Neural progenitor cell (in vitro differentiated cells): ENCODE data around the gene ADGRV1. TPM values are rescaled to one million over a fixed set of nuclear protein-coding genes. Genes with fewer than 3 reads are reported as not detected.
"Not testable (repeated sequence)": the region's sequence is repeated elsewhere in the genome, so short reads cannot be mapped to it uniquely, and the experiment has no call there.

Source experiments
- DNase-seq: peaks from one replicate; pipeline ENCODE4 v3.0.0-alpha.2; 2016; ENCODE audit warnings: low spot score
- H2AFZ ChIP-seq: fragments of 200-600 bp; sonication (generic); replicated peaks from 2 replicates; pipeline ENCODE4 v1.6.1; 2016; ENCODE audit warnings: antibody characterized with exemption
- H3F3A ChIP-seq: fragments of 200-600 bp; sonication (generic); 2 replicates; pipeline ENCODE4 v1.6.1; 2016; ENCODE audit warnings: antibody characterized with exemption, low read depth
- H3K27ac ChIP-seq: fragments of 200-600 bp; sonication (generic); 2 replicates; pipeline ENCODE4 v1.5.1; 2016; ENCODE audit warnings: mild to moderate bottlenecking
- H3K27me3 ChIP-seq: fragments of 200-600 bp; sonication (generic); 2 replicates; pipeline ENCODE4 v1.6.1; 2016; ENCODE audit warnings: mild to moderate bottlenecking, moderate library complexity
- H3K36me3 ChIP-seq: fragments of 200-600 bp; sonication (generic); 2 replicates; pipeline ENCODE4 v1.5.1; 2016
- H3K4me1 ChIP-seq: fragments of 200-600 bp; sonication (generic); 2 replicates; pipeline ENCODE4 v1.6.1; 2016; ENCODE audit warnings: mixed run types
- H3K4me2 ChIP-seq: fragments of 200-600 bp; sonication (generic); 2 replicates; pipeline ENCODE4 v1.6.1; 2016
- H3K4me3 ChIP-seq: fragments of 200-600 bp; sonication (generic); 2 replicates; pipeline ENCODE4 v1.5.1; 2016
- H3K79me2 ChIP-seq: fragments of 200-600 bp; sonication (generic); 2 replicates; pipeline ENCODE4 v1.6.1; 2016; ENCODE audit warnings: low read depth
- H3K9ac ChIP-seq: fragments of 200-600 bp; sonication (generic); 2 replicates; pipeline ENCODE4 v1.6.1; 2016
- H3K9me3 ChIP-seq: fragments of 200-600 bp; sonication (generic); 2 replicates; pipeline ENCODE4 v1.5.1; 2016; ENCODE audit warnings: low read depth
- H4K20me1 ChIP-seq: fragments of 200-600 bp; sonication (generic); 2 replicates; pipeline ENCODE4 v1.6.1; 2016; ENCODE audit warnings: low read depth
- H3K27ac Mint-ChIP-seq: 3 replicates; pipeline ENCODE4 v1.8.0; 2021; ENCODE audit warnings: mixed read lengths
- H3K27me3 Mint-ChIP-seq: 2 replicates; pipeline ENCODE4 v1.8.0; 2022; ENCODE audit warnings: low read depth, mild to moderate bottlenecking, inconsistent platforms, moderate library complexity, mixed read lengths; ENCODE audit not compliant: insufficient read depth
- H3K36me3 Mint-ChIP-seq: 3 replicates; pipeline ENCODE4 v1.8.0; 2021; ENCODE audit warnings: mixed read lengths
- H3K4me1 Mint-ChIP-seq: 3 replicates; pipeline ENCODE4 v1.8.0; 2021; ENCODE audit warnings: mixed read lengths
- H3K4me3 Mint-ChIP-seq: 3 replicates; pipeline ENCODE4 v1.8.0; 2021; ENCODE audit warnings: mild to moderate bottlenecking, moderate library complexity, mixed read lengths
- H3K9me3 Mint-ChIP-seq: 3 replicates; pipeline ENCODE4 v1.8.0; 2020; ENCODE audit warnings: mixed read lengths
- EZH2 ChIP-seq: fragments of 200-600 bp; sonication (generic); IDR thresholded peaks from 2 replicates; pipeline ENCODE4 v1.6.1; 2017; ENCODE audit warnings: antibody characterized with exemption, mild to moderate bottlenecking, moderate library complexity
- EZH2phosphoT487 ChIP-seq: fragments of 200-600 bp; sonication (generic); IDR thresholded peaks from 2 replicates; pipeline ENCODE4 v1.6.1; 2017; ENCODE audit warnings: antibody characterized with exemption
- total RNA-seq: library from RNA; depleted of rRNA; stranded (reverse); fragments of >200 nt; gene quantifications from 2 replicates; pipeline ENCODE4 v1.2.3, GENCODE V29; 2015; ENCODE audit warnings: low replicate concordance
- TF ChIP-seq, protein P1 (sequence below): fragments of 200-600 bp; sonication (generic); IDR thresholded peaks from 2 replicates; pipeline ENCODE4 v1.5.1; 2017; ENCODE audit warnings: antibody characterized with exemption, mild to moderate bottlenecking

Gene ADGRV1
- total RNA-seq, 1 donor from 2014 or later: 151 TPM

DNA sequence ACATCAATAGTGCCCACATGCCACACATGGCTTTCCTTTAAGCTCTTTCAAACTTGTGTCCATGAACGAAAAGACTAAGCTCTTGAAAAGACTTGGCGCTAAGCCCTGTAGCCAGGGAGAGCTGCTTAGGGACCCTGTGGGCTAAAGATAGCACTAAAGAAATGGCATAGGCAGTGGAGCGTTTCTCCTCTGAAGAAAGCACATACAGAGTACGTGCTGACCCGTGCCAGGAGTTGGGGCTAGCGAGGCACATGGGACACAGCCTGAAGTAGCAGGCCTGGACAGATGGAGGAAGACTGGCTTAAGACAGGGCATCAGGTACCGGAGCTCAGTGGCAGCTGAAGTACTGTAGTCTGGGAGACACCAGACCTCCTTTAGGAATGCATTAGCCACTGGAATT lies 39.7 kb downstream of the ADGRV1 start:
- H3K36me3 Mint-ChIP-seq: peaks cover 46% of the 10 kb centered on the region
- H3K27ac Mint-ChIP-seq: peak overlapping the region; percentile 34
- no peak for TF ChIP-seq EZH2phosphoT487
- Histone ChIP-seq H3K79me2 (peaks cover 56% of the 10 kb centered on the region), H2AFZ (no peak overlapping the region), H3K36me3 (no peaks in the 10 kb centered on the region), H3K4me3 (no peak overlapping the region), H3K9me3 (no peaks in the 10 kb centered on the region), H3K9ac (no peak overlapping the region), H3K27ac (no peak overlapping the region), H3K4me2 (no peak overlapping the region), H3K27me3 (no peaks in the 10 kb centered on the region), H4K20me1 (no peaks in the 10 kb centered on the region), H3K4me1 (no peaks in the 10 kb centered on the region), H3F3A (peaks cover 12% of the 10 kb centered on the region)
- peak; percentile 49 for DNase-seq
- peaks cover 7% of the 10 kb centered on the region for H3K27me3 Mint-ChIP-seq
- H3K4me1 Mint-ChIP-seq: peaks cover 9% of the 10 kb centered on the region
- H3K4me3 Mint-ChIP-seq: no peak overlapping the region
- peaks cover 45% of the 10 kb centered on the region for H3K9me3 Mint-ChIP-seq

DNA sequence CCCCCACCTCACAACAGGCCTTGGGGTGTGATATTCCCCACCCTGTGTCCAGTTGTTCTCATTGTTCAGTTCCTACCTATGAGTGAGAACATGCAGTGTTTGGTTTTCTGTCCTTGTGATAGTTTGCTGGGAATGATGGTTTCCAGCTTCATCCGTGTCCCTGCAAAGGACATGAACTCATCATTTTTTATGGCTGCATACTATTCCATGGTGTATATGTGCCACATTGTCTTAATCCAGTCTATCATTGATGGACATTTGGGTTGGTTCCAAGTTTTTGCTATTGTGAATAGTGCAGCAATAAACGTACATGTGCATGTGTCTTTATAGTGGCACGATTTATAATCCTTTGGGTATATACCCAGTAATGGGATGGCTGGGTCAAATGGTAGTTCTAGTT lies 41.7 kb downstream of the ADGRV1 start:
- H3K27me3 ChIP-seq, H3K9me3 ChIP-seq, H3K27me3 Mint-ChIP-seq, H3K4me2 ChIP-seq, DNase-seq, H3K36me3 ChIP-seq, H3K4me3 Mint-ChIP-seq, H3K4me1 ChIP-seq, H3K9ac ChIP-seq, H3K4me1 Mint-ChIP-seq, H3K27ac ChIP-seq, H3K4me3 ChIP-seq, H4K20me1 ChIP-seq, H3K27ac Mint-ChIP-seq, H2AFZ ChIP-seq: not testable (repeated sequence)
- peaks cover 12% of the 10 kb centered on the region for H3F3A ChIP-seq
- H3K79me2 ChIP-seq: peaks cover 63% of the 10 kb centered on the region
- H3K36me3 Mint-ChIP-seq: peaks cover 50% of the 10 kb centered on the region
- peaks cover 48% of the 10 kb centered on the region for H3K9me3 Mint-ChIP-seq

DNA sequence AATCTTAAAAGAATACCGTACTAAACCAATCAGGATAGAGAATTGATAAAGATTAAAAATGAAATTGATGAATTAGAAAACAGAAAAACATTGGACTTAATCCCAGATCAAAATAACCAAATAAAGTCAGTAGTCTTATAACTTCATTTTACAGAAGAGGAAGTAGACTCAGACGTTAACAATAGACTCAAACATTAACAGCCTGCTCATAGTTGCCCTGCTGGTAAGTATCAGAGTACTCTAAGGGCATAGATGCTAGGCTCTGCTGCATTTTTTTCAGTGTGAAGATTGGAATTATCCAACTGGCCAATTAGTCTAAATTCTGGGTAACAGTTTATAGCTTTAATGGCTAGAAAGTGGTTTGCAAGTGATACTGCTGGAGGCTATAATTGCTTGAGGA lies 42.9 kb downstream of the ADGRV1 start:
- H3K36me3 ChIP-seq: no peaks in the 10 kb centered on the region
- no peak for DNase-seq
- H3K4me1 ChIP-seq: no peaks in the 10 kb centered on the region
- peaks cover 73% of the 10 kb centered on the region for H3K79me2 ChIP-seq
- H3K27me3 Mint-ChIP-seq: peaks cover 7% of the 10 kb centered on the region
- H3K9ac ChIP-seq: no peak overlapping the region
- H3K27me3 ChIP-seq: no peaks in the 10 kb centered on the region
- H3K9me3 ChIP-seq: no peaks in the 10 kb centered on the region
- no peak overlapping the region for H3K27ac Mint-ChIP-seq
- H3K27ac ChIP-seq: no peak overlapping the region
- no peak for TF ChIP-seq EZH2
- TF ChIP-seq EZH2phosphoT487: no peak
- TF ChIP-seq, protein P1, sequence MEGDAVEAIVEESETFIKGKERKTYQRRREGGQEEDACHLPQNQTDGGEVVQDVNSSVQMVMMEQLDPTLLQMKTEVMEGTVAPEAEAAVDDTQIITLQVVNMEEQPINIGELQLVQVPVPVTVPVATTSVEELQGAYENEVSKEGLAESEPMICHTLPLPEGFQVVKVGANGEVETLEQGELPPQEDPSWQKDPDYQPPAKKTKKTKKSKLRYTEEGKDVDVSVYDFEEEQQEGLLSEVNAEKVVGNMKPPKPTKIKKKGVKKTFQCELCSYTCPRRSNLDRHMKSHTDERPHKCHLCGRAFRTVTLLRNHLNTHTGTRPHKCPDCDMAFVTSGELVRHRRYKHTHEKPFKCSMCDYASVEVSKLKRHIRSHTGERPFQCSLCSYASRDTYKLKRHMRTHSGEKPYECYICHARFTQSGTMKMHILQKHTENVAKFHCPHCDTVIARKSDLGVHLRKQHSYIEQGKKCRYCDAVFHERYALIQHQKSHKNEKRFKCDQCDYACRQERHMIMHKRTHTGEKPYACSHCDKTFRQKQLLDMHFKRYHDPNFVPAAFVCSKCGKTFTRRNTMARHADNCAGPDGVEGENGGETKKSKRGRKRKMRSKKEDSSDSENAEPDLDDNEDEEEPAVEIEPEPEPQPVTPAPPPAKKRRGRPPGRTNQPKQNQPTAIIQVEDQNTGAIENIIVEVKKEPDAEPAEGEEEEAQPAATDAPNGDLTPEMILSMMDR: no peak
- peaks cover 9% of the 10 kb centered on the region for H3K4me1 Mint-ChIP-seq
- H2AFZ ChIP-seq: no peak overlapping the region
- no peaks in the 10 kb centered on the region for H4K20me1 ChIP-seq
- no peak overlapping the region for H3K4me2 ChIP-seq
- H3K36me3 Mint-ChIP-seq: peaks cover 52% of the 10 kb centered on the region
- no peak overlapping the region for H3K4me3 ChIP-seq
- H3K9me3 Mint-ChIP-seq: peaks cover 51% of the 10 kb centered on the region
- H3F3A ChIP-seq: peaks cover 12% of the 10 kb centered on the region
- H3K4me3 Mint-ChIP-seq: no peak overlapping the region

DNA sequence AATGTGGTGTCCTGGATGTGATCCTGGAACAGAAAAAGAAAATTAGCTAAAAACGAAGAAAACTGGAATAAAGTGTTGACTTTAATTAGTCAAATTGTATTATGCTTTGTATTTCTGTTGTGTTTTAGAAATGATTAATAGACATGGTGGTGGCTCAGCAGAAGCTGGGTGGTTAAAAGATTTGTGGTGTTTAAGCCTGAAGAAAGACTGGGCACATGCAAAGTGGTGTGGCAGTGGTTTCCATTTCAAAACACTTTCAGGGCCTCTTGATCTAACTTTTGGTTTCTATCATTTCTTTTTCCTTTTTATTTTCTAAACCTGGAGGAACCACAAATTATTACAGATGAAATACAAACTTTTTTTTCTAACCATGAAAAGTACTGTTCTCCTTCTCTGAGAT lies 44.1 kb downstream of the ADGRV1 start:
- Histone ChIP-seq H3K9me3 (no peaks in the 10 kb centered on the region), H2AFZ (no peak overlapping the region), H3K36me3 (no peaks in the 10 kb centered on the region), H3K4me1 (no peaks in the 10 kb centered on the region), H3K27me3 (no peaks in the 10 kb centered on the region), H4K20me1 (peaks cover 4% of the 10 kb centered on the region), H3K4me2 (no peak overlapping the region), H3K9ac (no peak overlapping the region), H3K79me2 (peaks cover 71% of the 10 kb centered on the region), H3K27ac (no peak overlapping the region), H3K4me3 (no peak overlapping the region), H3F3A (peaks cover 7% of the 10 kb centered on the region)
- peaks cover 47% of the 10 kb centered on the region for H3K9me3 Mint-ChIP-seq
- TF ChIP-seq EZH2 (no peak), EZH2phosphoT487 (no peak)
- TF ChIP-seq, protein P1: no peak
- peaks cover 45% of the 10 kb centered on the region for H3K36me3 Mint-ChIP-seq
- no peak overlapping the region for H3K4me3 Mint-ChIP-seq
- H3K27ac Mint-ChIP-seq: no peak overlapping the region
- H3K27me3 Mint-ChIP-seq: peaks cover 7% of the 10 kb centered on the region
- peaks cover 9% of the 10 kb centered on the region for H3K4me1 Mint-ChIP-seq
- DNase-seq: no peak
